Stimulated activated CD8-positive, alpha-beta memory T cell treated with anti-CD3 and anti-CD28 coated beads, Interleukin-7, amount 100 ng/mL, for 24 hours (primary cell): ENCODE results near the gene RALY.

Experiments used
- DNase-seq: peaks from one replicate; pipeline ENCODE4 v3.0.0-alpha.2; 2020; ENCODE audit warnings: low read depth

RALY gene

GRCh38 chr20:33986560-33987216, 7.0 kb upstream of the RALY start:
- no peak for DNase-seq

GRCh38 chr20:33990075-33990474, 3.6 kb upstream of the RALY start:
- DNase-seq: no peak

- DNase-seq: no peak
Measured at GRCh38 chr20:33991502-33991901, 2.2 kb upstream of the RALY start.

GRCh38 chr20:33992145-33992922, 1.4 kb upstream of the RALY start:
- no peak for DNase-seq

- peak; percentile 98 for DNase-seq
Measured at GRCh38 chr20:33992923-33993575, 662 bp upstream of the RALY start.

GRCh38 chr20:33994222-33994913, 657 bp downstream of the RALY start:
- peak; percentile 59 for DNase-seq

- DNase-seq: no peak
Measured at GRCh38 chr20:33995053-33995831, 1.5 kb downstream of the RALY start.

- DNase-seq: no peak
Measured at GRCh38 chr20:33999025-33999649, 5.4 kb downstream of the RALY start.

GRCh38 chr20:34001378-34001777, 7.7 kb downstream of the RALY start:
- no peak for DNase-seq

- no peak for DNase-seq
Measured at GRCh38 chr20:34004227-34004626, 10.5 kb downstream of the RALY start.

- DNase-seq: no peak
Measured at GRCh38 chr20:34004790-34005457, 11.2 kb downstream of the RALY start.

- DNase-seq: no peak
Measured at GRCh38 chr20:34006619-34007018, 12.9 kb downstream of the RALY start.

- DNase-seq: no peak
Measured at GRCh38 chr20:34008477-34008876, 14.8 kb downstream of the RALY start.

- DNase-seq: no peak
Measured at GRCh38 chr20:34010405-34010931, 16.8 kb downstream of the RALY start.

GRCh38 chr20:34011275-34011674, 17.6 kb downstream of the RALY start:
- no peak for DNase-seq

- DNase-seq: no peak
Measured at GRCh38 chr20:34012330-34012729, 18.6 kb downstream of the RALY start.

- no peak for DNase-seq
Measured at GRCh38 chr20:34012735-34013134, 19.0 kb downstream of the RALY start.

GRCh38 chr20:34013554-34013953, 19.8 kb downstream of the RALY start:
- DNase-seq: no peak

- DNase-seq: no peak
Measured at GRCh38 chr20:34014878-34015277, 21.2 kb downstream of the RALY start.
